Endothelial cell of umbilical vein (primary cell): Measurements from ENCODE around the gene NKG7.

Source experiments
- EZH2 ChIP-seq: IDR thresholded peaks from 2 replicates; pipeline ENCODE4 v1.6.1; 2012; ENCODE audit warnings: borderline replicate concordance, low read depth, mild to moderate bottlenecking, moderate library complexity, low read length, inconsistent platforms; ENCODE audit not compliant: severe bottlenecking
- JUN ChIP-seq: IDR thresholded peaks from 2 replicates; pipeline ENCODE4 v1.6.1; 2011; ENCODE audit warnings: borderline replicate concordance, low read depth; ENCODE audit not compliant: insufficient read length, insufficient read depth
- MYC ChIP-seq: IDR thresholded peaks from one replicate; pipeline ENCODE4 v1.6.1; 2011; ENCODE audit warnings: mild to moderate bottlenecking, low read depth, low read length
- POLR2A ChIP-seq: IDR thresholded peaks from 2 replicates; pipeline ENCODE4 v1.6.1; 2012; ENCODE audit warnings: low read depth, mild to moderate bottlenecking, control low read depth, low read length
- POLR2AphosphoS5 ChIP-seq: IDR thresholded peaks from 2 replicates; pipeline ENCODE4 v1.6.1; 2012; ENCODE audit warnings: low read depth, mild to moderate bottlenecking, control low read depth, low read length, moderate library complexity; ENCODE audit not compliant: insufficient read depth
- TF ChIP-seq, protein P1 (sequence below), 2 donors: IDR thresholded peaks; 1 replicate in 1 of 2; 2 replicates in 1 of 2; pipeline ENCODE4 v1.5.1; 2011; ENCODE audit warnings: low read length in 2 of 2, mild to moderate bottlenecking in 2 of 2, moderate library complexity in 2 of 2, control low read depth in 1 of 2, inconsistent platforms in 1 of 2, low read depth in 1 of 2; ENCODE audit not compliant: insufficient read depth in 1 of 2; ENCODE audit errors: extremely low read depth in 1 of 2
- TF ChIP-seq, protein P2 (sequence below): IDR thresholded peaks from 2 replicates; pipeline ENCODE4 v1.6.1; 2011; ENCODE audit not compliant: insufficient read depth, insufficient read length

DNA sequence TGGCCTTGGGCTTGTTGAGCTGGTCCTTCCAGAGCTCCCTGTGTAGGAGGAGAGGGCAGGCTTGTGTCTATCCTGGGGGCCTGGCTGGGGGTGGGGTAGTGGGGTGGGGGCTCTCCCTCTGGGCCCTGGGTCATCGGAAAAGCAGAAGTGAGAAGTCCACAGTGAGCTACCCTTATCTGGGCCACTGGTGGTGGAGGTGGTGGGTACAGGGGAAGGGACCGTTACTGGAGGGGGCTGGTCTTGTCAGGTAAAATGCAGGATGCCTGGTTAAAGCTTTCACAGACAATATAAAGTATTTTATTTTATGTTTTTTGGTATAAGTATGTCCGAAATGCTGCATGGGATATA is 45.3 kb upstream of the NKG7 start:
- TF ChIP-seq POLR2AphosphoS5, result no peak
- TF ChIP-seq, protein P1, sequence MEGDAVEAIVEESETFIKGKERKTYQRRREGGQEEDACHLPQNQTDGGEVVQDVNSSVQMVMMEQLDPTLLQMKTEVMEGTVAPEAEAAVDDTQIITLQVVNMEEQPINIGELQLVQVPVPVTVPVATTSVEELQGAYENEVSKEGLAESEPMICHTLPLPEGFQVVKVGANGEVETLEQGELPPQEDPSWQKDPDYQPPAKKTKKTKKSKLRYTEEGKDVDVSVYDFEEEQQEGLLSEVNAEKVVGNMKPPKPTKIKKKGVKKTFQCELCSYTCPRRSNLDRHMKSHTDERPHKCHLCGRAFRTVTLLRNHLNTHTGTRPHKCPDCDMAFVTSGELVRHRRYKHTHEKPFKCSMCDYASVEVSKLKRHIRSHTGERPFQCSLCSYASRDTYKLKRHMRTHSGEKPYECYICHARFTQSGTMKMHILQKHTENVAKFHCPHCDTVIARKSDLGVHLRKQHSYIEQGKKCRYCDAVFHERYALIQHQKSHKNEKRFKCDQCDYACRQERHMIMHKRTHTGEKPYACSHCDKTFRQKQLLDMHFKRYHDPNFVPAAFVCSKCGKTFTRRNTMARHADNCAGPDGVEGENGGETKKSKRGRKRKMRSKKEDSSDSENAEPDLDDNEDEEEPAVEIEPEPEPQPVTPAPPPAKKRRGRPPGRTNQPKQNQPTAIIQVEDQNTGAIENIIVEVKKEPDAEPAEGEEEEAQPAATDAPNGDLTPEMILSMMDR (IDR thresholded peaks at IDR 0.05; ENCODE audit: extremely low read depth in 1 of 2, insufficient read depth in 1 of 2, low read depth in 1 of 2, low read length in 2 of 2), result no peak
- TF ChIP-seq, protein P2, sequence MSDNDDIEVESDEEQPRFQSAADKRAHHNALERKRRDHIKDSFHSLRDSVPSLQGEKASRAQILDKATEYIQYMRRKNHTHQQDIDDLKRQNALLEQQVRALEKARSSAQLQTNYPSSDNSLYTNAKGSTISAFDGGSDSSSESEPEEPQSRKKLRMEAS, result no peak
- TF ChIP-seq EZH2, result no peak
- TF ChIP-seq POLR2A, result no peak
- TF ChIP-seq JUN, result no peak
- no peak for TF ChIP-seq MYC
